ENCODE data around the gene TMEM203. TPM values are rescaled to one million over a fixed set of nuclear protein-coding genes. Genes with fewer than 3 reads are reported as not detected.

The TMEM203 gene
- total and polyA plus RNA-seq, 9 donors, result 29.2 to 40.8 (median 37.5) TPM

- TF ChIP-seq POLR2A (IDR thresholded peaks at IDR 0.05) (no peak), EP300 (IDR thresholded peaks at IDR 0.05) (no peak)
- TF ChIP-seq, protein P1, sequence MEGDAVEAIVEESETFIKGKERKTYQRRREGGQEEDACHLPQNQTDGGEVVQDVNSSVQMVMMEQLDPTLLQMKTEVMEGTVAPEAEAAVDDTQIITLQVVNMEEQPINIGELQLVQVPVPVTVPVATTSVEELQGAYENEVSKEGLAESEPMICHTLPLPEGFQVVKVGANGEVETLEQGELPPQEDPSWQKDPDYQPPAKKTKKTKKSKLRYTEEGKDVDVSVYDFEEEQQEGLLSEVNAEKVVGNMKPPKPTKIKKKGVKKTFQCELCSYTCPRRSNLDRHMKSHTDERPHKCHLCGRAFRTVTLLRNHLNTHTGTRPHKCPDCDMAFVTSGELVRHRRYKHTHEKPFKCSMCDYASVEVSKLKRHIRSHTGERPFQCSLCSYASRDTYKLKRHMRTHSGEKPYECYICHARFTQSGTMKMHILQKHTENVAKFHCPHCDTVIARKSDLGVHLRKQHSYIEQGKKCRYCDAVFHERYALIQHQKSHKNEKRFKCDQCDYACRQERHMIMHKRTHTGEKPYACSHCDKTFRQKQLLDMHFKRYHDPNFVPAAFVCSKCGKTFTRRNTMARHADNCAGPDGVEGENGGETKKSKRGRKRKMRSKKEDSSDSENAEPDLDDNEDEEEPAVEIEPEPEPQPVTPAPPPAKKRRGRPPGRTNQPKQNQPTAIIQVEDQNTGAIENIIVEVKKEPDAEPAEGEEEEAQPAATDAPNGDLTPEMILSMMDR (IDR thresholded peaks at IDR 0.05), result no peak
- DNase-seq, result no peak
- Histone ChIP-seq H3K4me1 (ENCODE audit: insufficient read depth) (peaks cover 7% of the 10 kb centered on the region), H3K36me3 (no peaks in the 10 kb centered on the region), H3K4me3 (no peak overlapping the region), H3K27me3 (peaks cover 12% of the 10 kb centered on the region), H3K27ac (no peak overlapping the region), H3K9me3 (no peaks in the 10 kb centered on the region)
- intact Hi-C loops (cut with DNase I), result loop anchor here in 1 of 4 donors (10.0 kb wide), 1 partner anchor 117 kb away; the partner anchor contains the start of gene DPP7
- WGBS, 3 donors, result 72 to 81% (median 72%) methylated on average over 22 to 23 of the region's 23 CpGs
Observed at GRCh38 chr9:137231372-137232039, 26.1 kb upstream of the TMEM203 start.

- WGBS, 3 donors, result 55 to 64% (median 57%) methylated on average over 13 to 14 of the region's 14 CpGs
- TF ChIP-seq POLR2A (IDR thresholded peaks at IDR 0.05), result no peak
- H3K4me1 ChIP-seq (ENCODE audit: insufficient read depth), result peaks cover 1% of the 10 kb centered on the region
- H3K4me3 ChIP-seq, result no peak within 1 kb of the TSS
- H3K36me3 ChIP-seq, result no peaks in the 10 kb centered on the region
- intact Hi-C loops (cut with DNase I), result loop anchor here in 1 of 4 donors (10.0 kb wide), 1 partner anchor 116 kb away; the partner anchor contains the start of gene DPP7
- H3K9me3 ChIP-seq, result no peaks in the 10 kb centered on the region
- H3K27me3 ChIP-seq, result peaks cover 12% of the 10 kb centered on the region
- H3K27ac ChIP-seq, result no peak within 1 kb of the TSS
- DNase-seq, result no peak
Observed at GRCh38 chr9:137230705-137231371, 25.4 kb upstream of the TMEM203 start, which contains the start of gene SLC34A3. Gene SLC34A3, plus strand, starts transcription at chr9:137230901. Its CDS starts 802 bp downstream, at chr9:137231703.

GRCh38 chr9:137229903-137230704 is 24.7 kb upstream of the TMEM203 start:
- 40 to 48% (median 44%) methylated on average over 16 to 31 of the region's 31 CpGs for WGBS, 3 donors
- H3K9me3 ChIP-seq, result no peaks in the 10 kb centered on the region
- H3K27me3 ChIP-seq, result peaks cover 12% of the 10 kb centered on the region

DNA sequence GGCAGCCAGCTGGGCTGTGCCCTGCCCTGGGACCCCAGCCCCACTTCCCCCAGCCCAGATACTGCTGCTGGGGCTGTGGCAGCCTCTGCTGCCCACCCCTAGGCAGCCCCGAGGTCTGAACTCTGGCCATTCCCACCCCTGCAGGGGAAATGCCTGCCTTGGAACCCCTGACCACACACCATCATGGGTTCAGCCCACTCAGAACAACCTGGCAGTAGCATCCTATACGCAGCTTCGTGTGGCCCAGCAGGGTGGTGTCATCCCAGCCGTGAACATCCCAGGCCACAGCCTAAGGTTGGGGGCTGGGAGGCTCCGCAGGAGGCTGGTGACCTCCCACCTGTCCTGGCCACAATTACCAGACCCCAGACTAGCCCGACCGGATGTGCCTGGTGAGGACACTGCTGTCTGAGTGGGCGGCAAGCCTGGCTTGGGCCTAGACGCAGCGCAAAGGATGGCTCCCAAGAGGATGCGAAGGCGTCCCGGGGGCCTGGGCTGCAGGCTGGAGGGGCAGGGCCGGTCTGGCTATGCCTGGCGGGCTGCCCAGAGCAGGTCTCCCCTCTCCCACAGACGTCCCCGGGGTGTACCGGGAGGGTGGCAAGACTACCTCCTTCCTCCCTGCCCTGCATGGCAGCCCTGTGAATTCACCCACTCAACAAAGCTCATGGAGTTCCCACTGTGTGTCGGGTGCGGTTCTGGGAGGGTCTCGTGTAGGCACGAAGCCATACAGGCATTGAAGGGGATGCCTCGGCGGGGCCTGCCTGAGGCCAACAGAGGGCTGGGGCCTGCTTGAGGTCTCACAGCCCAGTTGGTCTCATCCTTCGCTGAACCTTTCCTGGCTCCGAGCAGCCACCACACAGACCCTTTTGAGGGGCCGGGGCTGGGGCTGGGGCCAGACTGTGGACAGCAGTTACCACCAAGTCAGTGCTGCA is 23.8 kb upstream of the TMEM203 start:
- Histone ChIP-seq H3K36me3 (no peaks in the 10 kb centered on the region), H3K27me3 (peaks cover 12% of the 10 kb centered on the region), H3K4me1 (ENCODE audit: insufficient read depth) (no peaks in the 10 kb centered on the region), H3K27ac (no peak overlapping the region), H3K4me3 (no peak overlapping the region), H3K9me3 (no peaks in the 10 kb centered on the region)
- intact Hi-C loops (cut with DNase I), result loop anchor here in 3 of 4 donors (5.0 to 10.0 kb wide), 3 partner anchors 102 to 444 kb away; no protein-coding TSS in a partner anchor
- no peak for TF ChIP-seq EP300 (IDR thresholded peaks at IDR 0.05)
- no peak for TF ChIP-seq POLR2A (IDR thresholded peaks at IDR 0.05)
- TF ChIP-seq, protein P1 (IDR thresholded peaks at IDR 0.05), result no peak
- DNase-seq, result no peak
- WGBS, 3 donors, result 33 to 39% (median 35%) methylated on average over 27 of the region's 27 CpGs

More at GRCh38 chr9:137229903-137230704, 24.7 kb upstream of the TMEM203 start:
- Histone ChIP-seq H3K4me3 (no peak overlapping the region), H3K4me1 (ENCODE audit: insufficient read depth) (no peaks in the 10 kb centered on the region), H3K27ac (no peak overlapping the region), H3K36me3 (no peaks in the 10 kb centered on the region)
- no peak for DNase-seq
- intact Hi-C loops (cut with DNase I), result loop anchor here (5.0 to 10.0 kb wide), 4 partner anchors 103 to 445 kb away; partner anchors contain the start of gene DPP7 (in 1 of the 4)
- TF ChIP-seq POLR2A (IDR thresholded peaks at IDR 0.05) (no peak), EP300 (IDR thresholded peaks at IDR 0.05) (no peak)
- TF ChIP-seq, protein P1 (IDR thresholded peaks at IDR 0.05), result no peak

Measured in ovary (tissue), 9 donors.